ENCODE data around the gene NDUFS6.

The NDUFS6 gene

GRCh38 chr5:1846583-1846982 is 45.4 kb downstream of the NDUFS6 start:
- TF ChIP-seq, protein P1, sequence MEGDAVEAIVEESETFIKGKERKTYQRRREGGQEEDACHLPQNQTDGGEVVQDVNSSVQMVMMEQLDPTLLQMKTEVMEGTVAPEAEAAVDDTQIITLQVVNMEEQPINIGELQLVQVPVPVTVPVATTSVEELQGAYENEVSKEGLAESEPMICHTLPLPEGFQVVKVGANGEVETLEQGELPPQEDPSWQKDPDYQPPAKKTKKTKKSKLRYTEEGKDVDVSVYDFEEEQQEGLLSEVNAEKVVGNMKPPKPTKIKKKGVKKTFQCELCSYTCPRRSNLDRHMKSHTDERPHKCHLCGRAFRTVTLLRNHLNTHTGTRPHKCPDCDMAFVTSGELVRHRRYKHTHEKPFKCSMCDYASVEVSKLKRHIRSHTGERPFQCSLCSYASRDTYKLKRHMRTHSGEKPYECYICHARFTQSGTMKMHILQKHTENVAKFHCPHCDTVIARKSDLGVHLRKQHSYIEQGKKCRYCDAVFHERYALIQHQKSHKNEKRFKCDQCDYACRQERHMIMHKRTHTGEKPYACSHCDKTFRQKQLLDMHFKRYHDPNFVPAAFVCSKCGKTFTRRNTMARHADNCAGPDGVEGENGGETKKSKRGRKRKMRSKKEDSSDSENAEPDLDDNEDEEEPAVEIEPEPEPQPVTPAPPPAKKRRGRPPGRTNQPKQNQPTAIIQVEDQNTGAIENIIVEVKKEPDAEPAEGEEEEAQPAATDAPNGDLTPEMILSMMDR (IDR thresholded peaks at IDR 0.05; ENCODE audit: low read depth, low read length, missing control alignments), result no peak
- H3K4me3 ChIP-seq (replicated peaks; ENCODE audit: low read depth, low read length), result no peak overlapping the region
- DNase-seq (ENCODE audit: extremely low read depth, low read depth), result no peak

DNA sequence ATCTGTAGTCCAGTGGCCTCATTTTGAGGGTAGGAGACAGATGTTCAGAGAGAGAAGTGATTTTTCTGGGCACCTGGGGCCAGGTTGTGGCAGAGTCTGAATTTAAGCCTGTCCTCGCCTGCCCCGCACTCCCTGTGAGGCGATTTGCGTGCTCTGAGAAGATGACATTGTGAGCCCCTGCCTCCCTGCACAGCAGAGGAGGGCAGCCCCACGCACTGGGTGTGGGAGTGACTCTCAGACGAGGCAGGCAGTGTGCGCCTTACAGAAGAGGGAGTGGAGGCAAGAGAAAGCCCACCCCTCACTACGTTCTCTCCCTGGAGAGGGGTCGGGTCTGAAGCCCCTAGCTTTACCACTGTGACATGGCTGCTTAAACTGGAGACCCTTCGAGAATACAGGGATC is 45.8 kb downstream of the NDUFS6 start:
- H3K4me3 ChIP-seq (replicated peaks; ENCODE audit: low read depth, low read length), result no peak overlapping the region
- TF ChIP-seq, protein P1 (IDR thresholded peaks at IDR 0.05; ENCODE audit: low read depth, low read length, missing control alignments), result no peak
- no peak for DNase-seq (ENCODE audit: extremely low read depth, low read depth)

- no peak overlapping the region for H3K4me3 ChIP-seq (replicated peaks; ENCODE audit: low read depth, low read length)
- no peak for DNase-seq (ENCODE audit: extremely low read depth, low read depth)
- TF ChIP-seq, protein P1 (IDR thresholded peaks at IDR 0.05; ENCODE audit: low read depth, low read length, missing control alignments), result no peak
Measured at GRCh38 chr5:1847611-1848010, 46.4 kb downstream of the NDUFS6 start.

DNA sequence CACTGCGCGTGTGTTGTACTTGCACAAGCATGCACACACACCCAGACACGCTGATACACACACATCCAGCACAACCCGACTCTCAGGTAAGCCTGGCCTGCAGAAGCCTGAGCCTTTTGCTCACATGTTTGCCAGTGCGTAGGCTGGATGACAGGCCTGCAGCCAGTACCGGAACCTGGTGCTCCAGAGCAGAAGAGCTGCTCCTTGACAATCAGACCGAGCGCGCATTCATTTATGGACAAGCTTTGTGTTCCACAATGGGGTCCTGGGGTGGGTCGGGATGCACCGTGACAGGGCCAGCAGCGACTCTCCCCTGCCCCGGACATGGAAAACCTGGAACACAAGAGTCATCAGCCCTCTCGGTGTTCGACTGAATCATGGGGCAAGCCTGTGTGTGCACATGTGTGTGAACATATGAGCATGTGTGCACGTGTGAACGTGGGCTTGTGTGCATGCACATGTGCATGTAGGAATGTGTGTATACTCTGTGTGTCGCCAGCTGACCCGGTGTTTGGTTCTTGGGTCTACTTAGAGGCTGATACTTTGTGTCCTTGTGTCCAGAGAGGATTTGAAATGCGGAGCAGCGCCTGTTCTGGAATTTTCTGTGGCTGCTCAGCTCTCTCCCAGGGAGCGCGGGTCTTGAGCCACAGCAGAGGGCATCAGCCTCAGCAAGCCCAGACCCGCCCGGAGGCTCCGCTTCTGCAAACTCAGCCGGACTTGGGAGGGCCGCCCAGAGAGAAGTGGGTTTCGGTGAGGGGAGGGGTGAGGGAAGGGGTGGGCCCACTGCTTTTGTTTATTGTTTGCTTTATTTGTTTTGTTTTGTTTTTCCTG is 49.3 kb downstream of the NDUFS6 start:
- H3K4me3 ChIP-seq (replicated peaks; ENCODE audit: low read depth, low read length), result no peak overlapping the region
- TF ChIP-seq, protein P1 (IDR thresholded peaks at IDR 0.05; ENCODE audit: low read depth, low read length, missing control alignments), result no peak
- no peak for DNase-seq (ENCODE audit: extremely low read depth, low read depth)

DNA sequence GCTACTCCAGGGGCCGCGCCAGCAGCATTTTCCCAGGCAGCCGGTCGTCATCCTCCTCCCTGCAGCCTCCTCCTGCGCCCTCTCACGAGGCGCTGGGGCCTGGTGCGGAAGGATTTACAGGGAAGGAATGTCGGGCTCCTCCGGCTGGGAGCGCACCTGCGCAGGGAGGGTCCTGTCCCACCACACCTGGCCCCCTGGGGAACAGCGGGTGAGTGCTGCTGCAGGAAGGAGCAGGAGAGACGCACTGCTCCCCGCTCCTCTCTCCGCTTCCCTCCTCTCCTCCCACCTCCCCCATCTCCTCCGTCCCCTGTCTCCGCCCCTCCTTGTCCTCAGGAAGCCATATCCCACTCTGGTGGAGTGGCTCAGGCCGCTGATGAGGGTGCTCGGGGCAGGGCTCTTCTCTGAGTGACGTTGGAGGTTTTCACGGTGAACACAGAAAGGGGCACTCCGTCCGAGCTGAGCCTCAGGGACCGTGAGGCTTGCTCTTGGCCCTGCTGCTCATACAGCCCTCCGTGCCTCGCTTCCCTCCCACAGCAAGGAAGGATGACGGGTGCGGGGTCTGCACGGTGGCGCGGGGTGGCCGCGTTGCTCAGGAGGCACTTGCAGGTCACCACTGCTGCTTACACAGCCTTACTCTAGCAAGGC is 50.2 kb downstream of the NDUFS6 start:
- DNase-seq (ENCODE audit: extremely low read depth, low read depth), result no peak
- TF ChIP-seq, protein P1 (IDR thresholded peaks at IDR 0.05; ENCODE audit: low read depth, low read length, missing control alignments), result no peak
- no peak overlapping the region for H3K4me3 ChIP-seq (replicated peaks; ENCODE audit: low read depth, low read length)

DNA sequence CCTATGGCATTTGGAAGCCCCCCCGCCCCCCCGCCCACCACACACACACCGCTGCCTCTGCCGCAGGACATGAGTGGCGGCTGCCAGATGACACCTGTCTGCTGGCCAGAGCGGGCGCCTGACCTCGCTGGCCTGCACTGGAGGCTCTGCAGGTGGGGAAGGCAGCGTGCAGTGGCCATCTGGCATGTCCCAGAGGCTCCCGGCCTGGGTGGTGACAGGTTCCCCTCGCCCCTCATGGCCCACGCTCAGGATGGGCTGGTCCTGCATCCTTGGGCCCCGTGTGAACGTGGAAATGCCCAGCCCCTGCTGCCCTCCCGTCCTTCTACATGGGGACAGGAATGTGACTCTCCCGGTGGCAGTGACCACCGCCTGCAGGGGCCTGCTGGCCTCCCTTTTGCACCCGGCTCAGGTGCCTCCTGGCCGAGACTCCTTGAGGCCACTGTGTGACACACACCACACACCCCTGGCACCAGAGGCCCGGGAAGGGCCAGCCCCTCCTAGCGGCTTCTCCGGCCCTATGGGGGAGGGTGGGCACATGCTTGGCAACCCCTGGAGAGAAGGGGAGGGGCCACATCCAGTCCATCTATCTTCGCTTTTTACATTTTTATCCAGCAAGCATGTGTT is 51.2 kb downstream of the NDUFS6 start:
- no peak for DNase-seq (ENCODE audit: extremely low read depth, low read depth)
- TF ChIP-seq, protein P1 (IDR thresholded peaks at IDR 0.05; ENCODE audit: low read depth, low read length, missing control alignments), result no peak
- no peak overlapping the region for H3K4me3 ChIP-seq (replicated peaks; ENCODE audit: low read depth, low read length)

Data from HFF-Myc (cell line).